Fibroblast of mammary gland (primary cell): ENCODE measurements around the gene ZNF292.

Source experiments
- DNase-seq: peaks from one replicate; pipeline ENCODE4 v3.0.0-alpha.2; 2010; ENCODE audit warnings: low read depth
- H3K4me3 ChIP-seq: 2 replicates; pipeline ENCODE4 v1.5.1; 2011; ENCODE audit warnings: low read depth, mild to moderate bottlenecking, low read length, moderate library complexity; ENCODE audit not compliant: control insufficient read depth
- TF ChIP-seq, protein P1 (sequence below): conservative IDR thresholded peaks from 2 replicates; pipeline ENCODE4 v1.5.1; 2011; ENCODE audit warnings: low read depth, low read length, inconsistent platforms; ENCODE audit not compliant: control insufficient read depth, insufficient read depth

Gene ZNF292

GRCh38 chr6:87241304-87241703 lies 85.9 kb downstream of the ZNF292 start:
- TF ChIP-seq, protein P1, sequence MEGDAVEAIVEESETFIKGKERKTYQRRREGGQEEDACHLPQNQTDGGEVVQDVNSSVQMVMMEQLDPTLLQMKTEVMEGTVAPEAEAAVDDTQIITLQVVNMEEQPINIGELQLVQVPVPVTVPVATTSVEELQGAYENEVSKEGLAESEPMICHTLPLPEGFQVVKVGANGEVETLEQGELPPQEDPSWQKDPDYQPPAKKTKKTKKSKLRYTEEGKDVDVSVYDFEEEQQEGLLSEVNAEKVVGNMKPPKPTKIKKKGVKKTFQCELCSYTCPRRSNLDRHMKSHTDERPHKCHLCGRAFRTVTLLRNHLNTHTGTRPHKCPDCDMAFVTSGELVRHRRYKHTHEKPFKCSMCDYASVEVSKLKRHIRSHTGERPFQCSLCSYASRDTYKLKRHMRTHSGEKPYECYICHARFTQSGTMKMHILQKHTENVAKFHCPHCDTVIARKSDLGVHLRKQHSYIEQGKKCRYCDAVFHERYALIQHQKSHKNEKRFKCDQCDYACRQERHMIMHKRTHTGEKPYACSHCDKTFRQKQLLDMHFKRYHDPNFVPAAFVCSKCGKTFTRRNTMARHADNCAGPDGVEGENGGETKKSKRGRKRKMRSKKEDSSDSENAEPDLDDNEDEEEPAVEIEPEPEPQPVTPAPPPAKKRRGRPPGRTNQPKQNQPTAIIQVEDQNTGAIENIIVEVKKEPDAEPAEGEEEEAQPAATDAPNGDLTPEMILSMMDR, result no peak
- DNase-seq, result no peak
- no peak overlapping the region for H3K4me3 ChIP-seq

GRCh38 chr6:87242311-87242710 lies 86.9 kb downstream of the ZNF292 start:
- no peak for DNase-seq
- TF ChIP-seq, protein P1, result no peak
- no peak overlapping the region for H3K4me3 ChIP-seq

- no peak overlapping the region for H3K4me3 ChIP-seq
- TF ChIP-seq, protein P1, result no peak
- DNase-seq, result no peak
Observed at GRCh38 chr6:87243812-87244211, 88.4 kb downstream of the ZNF292 start.

DNA sequence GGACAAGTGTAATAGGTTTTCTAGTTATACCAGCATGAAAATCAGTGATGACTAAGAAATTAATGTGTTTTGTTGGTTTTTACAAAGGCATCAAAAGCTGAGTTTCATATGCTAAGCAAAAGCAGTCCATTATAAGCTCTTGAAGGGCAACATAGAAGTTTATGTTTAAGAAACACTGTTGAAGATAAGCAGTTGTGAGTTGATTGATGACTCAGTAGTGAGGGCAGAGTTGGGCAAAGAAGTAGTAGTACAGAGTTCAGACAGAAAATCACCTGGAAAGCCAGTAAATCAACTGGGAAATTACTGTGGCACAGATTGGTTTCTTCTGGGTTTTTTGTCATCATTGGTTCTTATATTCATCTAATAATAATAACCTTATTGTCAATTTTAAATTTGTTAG lies 89.0 kb downstream of the ZNF292 start:
- TF ChIP-seq, protein P1, result no peak
- H3K4me3 ChIP-seq, result no peak overlapping the region
- DNase-seq, result no peak

- no peak for DNase-seq
- H3K4me3 ChIP-seq, result no peak overlapping the region
Observed at GRCh38 chr6:87250019-87250418, 94.7 kb downstream of the ZNF292 start.

DNA sequence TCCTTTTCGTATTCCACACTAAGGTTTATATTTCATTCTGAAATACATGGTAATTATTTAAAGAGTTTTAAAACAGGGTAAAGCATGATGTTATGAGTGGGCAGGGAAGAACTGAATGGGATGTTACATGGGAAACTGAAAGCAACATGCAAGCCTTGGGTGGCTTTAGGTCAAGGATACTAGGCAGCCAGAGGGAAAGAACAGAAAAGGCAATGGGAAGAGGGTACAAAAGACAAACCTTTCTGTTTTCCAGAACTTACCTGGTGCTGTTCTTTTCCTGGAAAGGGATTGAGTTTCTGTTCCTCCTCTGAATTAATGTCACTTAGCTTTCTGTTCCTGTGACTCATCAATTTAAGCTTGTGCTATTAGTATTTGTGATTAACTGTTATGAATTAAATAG lies 95.9 kb downstream of the ZNF292 start:
- DNase-seq, result no peak
- no peak overlapping the region for H3K4me3 ChIP-seq
- TF ChIP-seq, protein P1, result no peak

More at GRCh38 chr6:87250019-87250418, 94.7 kb downstream of the ZNF292 start:
- TF ChIP-seq, protein P1, result no peak

GRCh38 chr6:87251725-87252124 lies 96.4 kb downstream of the ZNF292 start:
- no peak overlapping the region for H3K4me3 ChIP-seq
- TF ChIP-seq, protein P1, result no peak
- DNase-seq, result no peak
